Measurements from ENCODE around the gene USP2.
"Not testable (repeated sequence)": the region's sequence is repeated elsewhere in the genome, so short reads cannot be mapped to it uniquely, and the experiment has no call there.

The USP2 gene

DNA sequence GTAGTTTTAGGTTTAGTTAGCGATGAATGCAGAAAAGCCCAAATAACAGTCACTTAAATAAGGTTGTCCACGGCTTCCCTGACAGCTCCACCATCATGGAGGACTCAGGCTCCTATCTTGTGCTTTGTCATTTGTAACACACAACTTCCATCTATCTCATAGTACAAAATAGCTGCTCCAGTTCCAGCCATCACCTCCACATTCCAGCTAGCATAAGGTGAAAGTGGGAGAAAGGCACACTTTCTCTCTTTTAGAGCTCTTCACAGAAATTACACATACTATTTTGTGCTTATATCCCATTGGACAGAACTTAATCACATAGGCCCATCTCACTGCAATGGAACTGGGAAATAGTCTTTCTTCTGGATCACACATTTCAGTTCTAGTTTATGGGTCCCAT is 32.8 kb upstream of the USP2 start:
- DNase-seq (ENCODE audit: low read depth) = no peak

DNA sequence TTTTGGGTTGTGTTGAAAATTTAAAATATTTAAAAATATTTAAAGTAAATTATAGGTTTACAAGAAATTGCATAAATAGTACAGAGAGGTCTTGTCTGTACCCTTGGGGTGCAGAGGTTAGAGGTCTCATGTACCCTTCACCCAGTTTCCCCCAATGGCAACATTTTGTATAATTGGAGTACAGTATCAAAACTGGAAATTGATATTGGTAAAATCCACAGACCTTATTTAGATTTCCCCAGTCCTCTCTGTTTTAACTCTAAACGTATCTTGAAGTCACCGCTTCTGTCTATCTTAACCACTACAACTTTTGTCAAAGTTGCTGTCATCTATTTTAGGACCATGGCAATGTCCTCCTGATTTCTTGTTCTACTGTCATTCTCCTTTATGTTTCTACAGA is 30.6 kb upstream of the USP2 start:
- no peak for DNase-seq (ENCODE audit: low read depth)

DNA sequence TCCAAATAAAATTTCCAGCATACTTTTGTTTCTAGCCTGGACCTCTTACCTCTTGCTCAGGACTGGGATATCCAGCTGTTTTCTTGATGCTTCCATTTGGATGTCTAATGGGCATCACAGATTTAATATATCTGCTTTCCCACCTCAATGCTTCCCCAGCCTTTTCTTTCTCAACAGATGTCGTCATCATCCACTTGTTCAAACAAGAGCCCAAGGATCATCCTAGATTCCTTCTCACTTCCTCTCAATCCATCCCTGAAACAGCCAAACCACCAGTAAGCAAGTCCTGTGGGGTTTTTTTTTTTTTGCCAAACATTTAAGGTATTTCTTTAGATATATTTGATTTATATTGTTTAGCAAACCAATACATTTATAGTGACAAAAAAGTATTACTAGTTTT is 29.0 kb upstream of the USP2 start:
- DNase-seq (ENCODE audit: low read depth) = no peak

DNA sequence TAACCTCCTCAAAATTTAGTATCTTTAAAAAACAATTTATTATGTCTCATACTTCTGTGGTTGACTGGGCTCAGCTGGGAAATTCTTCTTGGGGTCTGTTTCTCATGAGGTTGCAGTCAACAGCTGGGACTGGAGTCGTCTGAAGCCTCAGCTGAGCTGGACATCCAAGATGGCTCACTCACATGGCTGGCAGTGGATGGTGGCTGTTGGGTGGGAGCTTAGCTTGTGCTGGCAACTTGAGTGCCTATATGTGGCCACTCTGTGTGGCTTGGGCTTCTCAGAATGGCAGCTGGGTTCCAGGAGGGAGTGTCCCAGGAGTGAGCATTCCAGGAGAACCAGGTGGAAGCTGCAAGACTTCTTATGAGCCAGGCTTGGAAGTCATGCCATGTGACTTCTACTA is 28.2 kb upstream of the USP2 start:
- DNase-seq (ENCODE audit: low read depth) = no peak

DNA sequence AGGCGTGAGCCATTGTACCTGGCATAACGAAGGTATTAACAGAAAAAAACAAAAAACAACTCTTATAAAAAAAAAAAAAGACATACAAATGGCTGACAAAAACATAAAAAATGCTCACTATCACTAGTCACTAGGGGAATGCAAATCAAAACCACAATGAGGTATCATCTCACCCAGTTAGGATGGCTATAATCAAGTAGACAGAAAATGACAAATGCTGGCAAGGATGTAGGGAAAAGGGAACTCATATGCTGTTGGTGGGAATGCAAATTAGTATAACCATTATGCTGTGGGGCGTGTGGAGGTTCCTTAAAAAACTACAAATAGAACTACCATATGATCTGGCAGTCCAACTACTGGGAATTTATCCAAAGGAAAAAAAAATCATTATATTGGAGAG is 24.5 kb upstream of the USP2 start:
- no peak for DNase-seq (ENCODE audit: low read depth)

DNA sequence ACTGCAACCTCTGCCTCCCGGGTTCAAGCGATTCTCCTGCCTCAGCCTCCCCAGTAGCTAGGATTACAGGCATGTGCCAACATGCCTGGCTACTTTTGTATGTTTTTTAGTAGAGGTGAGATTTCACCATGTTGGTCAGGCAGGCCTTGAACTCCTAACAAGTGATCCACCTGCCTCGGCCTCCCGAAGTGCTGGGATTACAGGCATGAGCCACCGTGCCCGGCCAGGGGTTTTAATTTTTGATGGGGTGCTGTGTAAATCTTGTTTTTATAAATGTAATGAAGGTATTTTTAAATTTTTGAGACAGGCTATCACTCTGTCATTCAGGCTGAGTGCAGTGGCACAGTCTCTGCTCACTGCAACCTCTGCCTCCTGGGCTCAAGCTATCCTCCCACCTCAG is 24.0 kb upstream of the USP2 start:
- not testable (repeated sequence) for DNase-seq (ENCODE audit: low read depth)

DNA sequence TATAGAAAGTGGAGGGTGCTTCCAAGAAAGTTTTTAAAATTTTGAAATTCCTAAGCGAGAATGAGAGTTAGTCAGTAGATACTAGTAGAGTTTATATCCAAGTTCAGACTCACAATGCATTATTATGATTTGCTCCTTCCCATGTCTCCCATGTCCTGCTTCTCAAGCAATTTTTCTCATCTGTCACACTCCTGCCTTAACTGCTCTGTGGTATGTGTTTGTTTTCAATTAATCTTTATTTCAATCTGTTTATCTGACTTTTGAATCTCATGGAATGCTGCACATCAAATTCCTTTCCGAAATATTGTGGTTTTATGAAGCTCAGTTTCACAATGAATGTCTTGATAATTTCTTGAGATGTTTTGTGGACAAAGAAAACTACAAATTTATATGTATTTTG is 23.4 kb upstream of the USP2 start:
- no peak for DNase-seq (ENCODE audit: low read depth)

DNA sequence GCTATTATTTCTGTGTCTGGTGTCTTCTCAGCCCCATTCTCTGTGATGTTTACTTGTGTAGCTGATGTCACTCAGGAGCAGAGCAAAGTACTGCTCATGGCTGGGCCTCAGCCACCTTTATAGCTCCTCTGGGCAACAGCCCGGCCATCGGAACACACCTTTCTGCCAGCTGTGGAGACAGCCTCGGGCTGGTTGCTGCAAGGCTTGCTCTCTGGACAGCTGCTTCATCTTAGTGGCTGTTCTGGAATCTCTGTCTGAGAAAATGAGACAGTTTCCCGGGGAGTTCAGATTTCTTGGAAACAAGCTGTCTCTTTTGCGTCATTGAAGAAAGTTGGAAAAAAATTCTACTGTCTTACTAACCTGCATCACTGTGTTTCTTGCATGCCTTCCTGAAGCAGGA is 21.5 kb upstream of the USP2 start:
- no peak for DNase-seq (ENCODE audit: low read depth)

DNA sequence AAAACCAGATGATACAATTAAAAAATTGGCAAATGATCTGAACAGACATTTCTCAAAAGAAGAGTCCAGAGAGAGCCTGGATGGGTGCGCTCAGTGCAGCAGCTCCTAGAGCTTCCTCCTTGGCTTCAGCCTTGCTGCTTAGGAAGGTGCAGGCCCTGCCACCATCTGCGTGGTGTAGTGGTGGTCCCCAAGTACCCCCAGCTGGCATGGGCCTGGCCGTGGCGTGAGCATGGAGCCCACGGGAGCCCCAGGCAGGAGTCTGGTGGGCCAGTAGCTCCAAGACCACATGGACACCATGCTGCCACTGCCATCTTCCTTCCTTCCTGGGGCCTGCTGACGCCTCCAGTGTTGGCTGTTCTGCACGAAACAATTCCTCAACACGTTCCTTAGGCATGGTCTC is 21.0 kb upstream of the USP2 start:
- DNase-seq (ENCODE audit: low read depth) = no peak

DNA sequence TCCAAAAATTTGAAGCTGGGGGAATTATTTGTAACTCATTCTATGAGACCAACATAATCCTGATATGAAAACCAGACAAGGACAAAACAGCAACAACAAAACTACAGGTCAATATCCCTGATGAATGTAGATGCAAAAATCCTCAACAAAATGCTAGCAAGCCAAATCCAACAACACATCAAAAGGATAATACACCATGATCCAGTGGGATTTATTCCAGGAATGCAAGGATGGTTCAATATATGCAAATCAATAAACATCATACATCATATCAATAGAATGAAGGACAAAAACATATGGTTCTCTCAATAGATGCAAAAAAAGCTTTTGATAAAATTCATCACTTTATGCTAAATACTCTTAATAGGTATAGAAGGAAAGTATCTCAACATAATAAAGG is 19.4 kb upstream of the USP2 start:
- no peak for DNase-seq (ENCODE audit: low read depth)

DNA sequence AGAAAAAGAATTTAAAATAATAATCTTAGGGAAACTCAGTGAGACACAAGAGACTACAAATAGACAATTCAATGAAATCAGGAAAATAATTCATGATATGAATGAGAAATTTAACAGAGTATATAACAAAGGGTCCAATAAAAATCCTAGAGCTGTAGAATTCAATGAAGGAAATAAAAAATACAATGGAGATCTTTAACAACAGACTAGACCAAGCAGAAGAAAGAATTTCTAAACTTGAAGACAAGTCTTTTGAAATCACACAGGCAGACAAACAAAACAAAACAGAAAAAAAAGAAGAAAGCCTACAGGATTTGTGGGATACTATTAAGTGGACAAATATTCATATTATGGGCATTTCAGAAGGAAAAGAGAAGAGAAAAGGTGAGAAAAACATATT is 16.2 kb upstream of the USP2 start:
- no peak for DNase-seq (ENCODE audit: low read depth)

DNA sequence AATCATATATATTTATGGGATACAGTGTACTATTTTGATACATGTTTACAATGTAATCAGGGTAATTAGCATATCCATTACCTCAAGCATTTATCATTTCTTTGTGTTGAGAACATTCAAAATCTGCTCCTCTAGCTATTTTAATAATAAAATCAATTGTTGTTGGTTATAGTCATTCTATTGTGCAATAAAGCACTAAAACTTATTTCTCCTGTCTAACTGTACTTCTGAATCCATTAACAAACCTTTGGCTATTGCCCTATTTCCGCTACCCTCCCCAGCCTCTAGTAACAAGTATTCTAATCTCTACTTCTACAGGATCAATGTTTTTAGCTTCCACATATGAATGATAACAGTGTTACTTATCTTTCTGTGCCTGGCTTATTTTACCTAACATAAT is 15.3 kb upstream of the USP2 start:
- DNase-seq (ENCODE audit: low read depth) = no peak

DNA sequence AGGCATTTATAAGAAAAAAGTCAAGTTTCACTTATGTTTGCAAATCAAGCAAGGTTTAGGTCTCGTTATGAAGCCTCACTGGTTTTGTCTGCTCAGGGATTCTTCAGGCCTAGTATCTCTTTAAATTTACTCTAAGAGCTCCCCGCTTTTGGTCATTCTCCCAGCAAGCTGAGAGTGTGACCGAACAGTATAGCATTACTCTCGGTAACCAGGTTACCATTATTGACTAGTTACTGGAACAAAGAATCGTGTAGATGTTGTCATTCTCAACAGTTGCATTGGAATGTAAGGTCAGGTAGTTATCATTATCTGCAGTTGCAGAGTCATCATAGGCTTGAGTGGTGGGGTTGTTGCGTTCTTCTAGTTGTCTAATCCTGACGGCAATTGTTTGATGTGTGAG is 9.8 kb upstream of the USP2 start:
- DNase-seq (ENCODE audit: low read depth) = no peak

DNA sequence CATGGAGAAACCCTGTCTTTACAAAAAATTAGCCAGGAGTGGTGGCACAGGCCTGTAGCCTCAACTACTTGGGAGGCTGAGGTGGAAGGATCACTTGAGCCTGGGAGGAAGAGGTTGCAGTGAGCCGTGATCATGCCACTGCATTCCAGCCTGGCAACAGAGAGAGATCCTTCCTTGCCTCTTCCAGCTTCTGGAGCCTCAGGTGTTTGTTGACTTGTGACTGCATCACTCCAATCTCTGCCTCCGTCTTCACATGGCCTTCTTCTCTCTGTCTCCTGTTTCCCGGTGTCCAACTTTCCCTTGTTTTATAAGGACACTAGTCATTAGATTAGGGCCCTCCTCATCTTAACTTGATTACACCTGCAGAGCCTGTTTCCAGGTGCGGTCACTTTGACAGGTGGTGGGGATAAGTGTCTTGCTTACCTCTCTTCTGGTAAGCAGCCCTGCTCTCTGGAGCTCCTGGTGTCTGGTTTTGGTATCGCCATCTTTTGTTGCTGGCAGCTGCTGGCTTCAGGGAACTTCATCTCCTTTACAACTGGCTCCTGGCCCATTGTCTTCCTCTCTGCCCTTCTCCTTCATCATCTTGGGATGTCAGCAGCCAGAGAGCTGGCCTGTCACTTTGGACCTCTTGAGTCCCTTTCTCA is 8.2 kb upstream of the USP2 start:
- no peak for DNase-seq (ENCODE audit: low read depth)

DNA sequence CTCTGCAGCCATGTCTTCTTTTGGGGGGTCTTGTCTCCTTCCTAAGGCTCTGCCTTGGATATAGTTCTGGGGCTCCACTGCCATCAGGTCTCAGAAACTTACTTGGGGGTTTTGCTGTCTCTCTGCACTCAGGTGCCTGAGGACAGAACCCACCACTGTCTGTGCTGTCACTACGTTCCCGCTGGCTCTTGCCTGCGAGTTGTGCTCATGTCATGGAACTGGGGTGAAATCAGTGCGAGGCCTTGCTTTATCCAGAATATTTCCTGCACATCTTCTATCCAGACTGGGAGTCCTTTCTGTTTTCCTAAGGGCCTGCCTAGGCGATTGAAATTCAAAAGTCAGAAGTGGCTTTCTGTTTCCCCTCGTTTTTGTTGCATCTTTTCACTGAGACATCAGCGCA is 6.6 kb upstream of the USP2 start:
- DNase-seq (ENCODE audit: low read depth) = no peak

DNA sequence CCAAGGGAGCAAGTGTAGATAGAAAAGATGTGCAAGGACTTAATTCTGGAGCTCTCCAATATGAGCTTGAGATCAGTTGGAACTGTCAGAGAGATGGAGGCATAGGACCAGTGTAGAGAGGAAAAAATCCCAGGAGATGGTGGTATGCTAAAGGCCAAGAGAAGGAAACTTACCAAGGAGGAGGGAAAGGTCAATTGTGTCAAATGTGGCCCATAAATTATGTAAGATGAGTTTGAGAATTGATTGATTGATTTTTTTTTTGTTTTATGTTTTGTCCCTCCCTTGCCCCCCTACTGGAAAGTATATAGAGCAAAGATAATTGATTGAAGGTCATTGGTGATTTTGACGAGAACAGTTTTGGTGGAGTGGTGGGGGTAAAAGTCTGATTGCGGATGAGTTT is 2.8 kb upstream of the USP2 start:
- no peak for DNase-seq (ENCODE audit: low read depth)

DNA sequence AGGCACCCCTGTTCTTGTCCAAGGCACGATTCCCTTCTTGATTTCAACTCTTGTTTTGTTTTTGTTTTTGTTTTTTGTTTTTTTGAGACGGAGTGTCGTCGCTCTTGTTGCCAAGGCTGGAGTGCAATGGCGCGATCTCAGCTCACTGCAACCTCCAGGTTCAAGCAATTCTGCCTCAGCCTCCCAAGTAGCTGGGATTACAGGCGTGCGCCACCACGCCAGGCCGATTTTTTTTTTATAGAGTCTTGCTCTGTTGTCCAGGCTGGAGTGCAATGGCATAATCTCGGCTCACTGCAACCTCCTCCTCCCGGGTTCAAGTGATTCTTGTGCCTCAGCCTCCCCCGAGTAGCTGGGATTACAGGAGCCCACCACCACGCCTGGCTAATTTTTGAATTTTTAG is 1.0 kb upstream of the USP2 start:
- not testable (repeated sequence) for DNase-seq (ENCODE audit: low read depth)

DNA sequence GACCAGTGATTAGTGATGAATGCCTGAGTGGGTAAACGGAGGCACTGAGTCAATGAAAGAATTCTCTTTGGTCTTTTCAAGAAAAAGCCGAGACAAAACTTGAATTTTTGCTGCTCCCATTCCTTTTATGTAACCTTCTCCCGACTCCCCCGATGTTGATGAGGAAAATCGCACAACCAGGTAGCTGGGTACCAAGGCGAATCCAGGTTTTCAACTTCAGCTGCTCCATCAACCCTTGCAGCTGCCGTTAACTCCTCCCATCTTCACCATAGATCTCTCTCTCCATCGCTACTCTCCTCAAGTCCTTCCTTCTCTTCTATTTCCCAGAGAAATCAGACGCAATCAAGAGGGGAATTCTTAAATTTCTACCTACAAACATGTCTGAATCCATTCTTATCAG is 611 bp upstream of the USP2 start:
- DNase-seq (ENCODE audit: low read depth) = no peak

DNA sequence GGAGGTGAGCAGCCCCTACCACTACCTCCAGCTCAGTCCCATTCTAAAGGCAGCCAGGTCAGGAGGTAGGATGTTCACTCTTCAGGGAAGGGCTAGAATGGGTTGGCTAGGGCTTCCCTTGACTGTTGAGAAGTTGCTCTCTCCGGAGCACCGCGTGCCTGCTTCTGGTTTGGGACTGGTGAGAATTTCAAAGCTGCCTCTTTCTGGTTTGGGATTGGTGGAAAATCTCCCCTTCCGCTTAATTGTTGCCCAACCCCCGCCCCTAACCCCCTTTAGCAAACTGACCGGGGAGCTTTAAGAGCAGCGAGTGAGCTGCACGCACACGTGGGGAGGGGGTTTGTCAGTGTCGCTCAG is 686 bp downstream of the USP2 start:
- no peak for DNase-seq (ENCODE audit: low read depth)

DNA sequence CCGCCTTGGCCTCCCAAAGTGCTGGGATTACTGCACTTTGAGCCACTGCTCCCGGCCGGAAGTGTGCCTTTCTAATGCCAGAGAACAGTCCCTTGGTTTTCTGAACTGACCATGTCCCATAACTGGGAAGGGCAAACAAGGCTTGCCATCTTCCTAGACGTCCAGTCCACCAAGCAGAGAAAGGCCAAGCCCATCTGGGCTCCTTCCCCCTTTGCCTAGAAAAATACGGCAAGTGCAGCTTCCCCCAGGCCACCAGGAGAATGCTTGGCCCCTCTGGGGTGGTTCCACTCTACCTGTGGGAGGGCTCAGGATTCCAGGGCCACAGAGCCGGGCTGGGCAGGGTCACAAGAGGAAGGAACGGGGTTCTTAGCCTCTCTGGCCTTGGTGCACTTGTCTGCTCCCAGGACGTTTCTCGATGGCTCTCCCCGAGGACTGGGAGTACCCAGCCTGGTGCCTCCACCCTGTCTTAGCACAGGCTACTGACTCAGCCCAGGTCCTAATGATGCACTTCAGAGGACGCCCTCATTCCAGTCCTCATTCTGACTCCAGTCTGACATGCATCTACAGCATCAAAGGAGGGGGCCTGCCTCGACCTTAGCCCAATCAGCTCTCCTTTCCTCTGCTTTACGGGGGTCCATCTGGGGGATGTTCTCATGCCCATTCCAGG is 1.2 kb downstream of the USP2 start:
- DNase-seq (ENCODE audit: low read depth) = no peak

DNA sequence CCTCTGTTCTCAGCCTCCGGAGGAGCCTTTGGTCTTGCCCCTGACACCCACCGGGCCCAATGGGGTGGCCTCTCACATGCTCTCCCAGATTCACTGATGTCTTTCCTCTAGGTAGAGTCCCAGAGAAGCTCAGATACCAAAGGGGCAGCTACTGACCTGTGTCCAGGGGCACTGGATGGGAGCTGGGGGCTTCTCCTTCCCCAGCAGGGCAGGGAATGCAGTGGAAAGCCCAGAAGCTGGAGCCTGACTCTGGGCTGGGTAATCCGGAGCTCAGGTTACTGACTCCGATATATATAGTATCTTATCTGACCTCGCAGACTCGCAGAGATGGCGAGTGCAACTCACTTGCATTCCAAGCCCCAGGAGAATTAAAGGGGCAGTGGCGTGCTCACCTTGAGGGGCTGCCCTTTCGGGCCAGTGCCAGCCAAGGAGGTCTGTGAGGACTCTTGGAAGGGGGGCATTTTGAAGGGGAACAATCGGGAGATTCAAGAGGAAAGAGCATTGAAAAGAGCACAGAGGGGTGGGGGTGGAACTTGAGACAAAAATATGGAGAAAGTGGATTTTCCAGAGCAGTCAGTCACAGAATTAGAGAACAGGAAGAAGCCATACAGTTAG is 2.5 kb downstream of the USP2 start:
- DNase-seq (ENCODE audit: low read depth) = no peak

DNA sequence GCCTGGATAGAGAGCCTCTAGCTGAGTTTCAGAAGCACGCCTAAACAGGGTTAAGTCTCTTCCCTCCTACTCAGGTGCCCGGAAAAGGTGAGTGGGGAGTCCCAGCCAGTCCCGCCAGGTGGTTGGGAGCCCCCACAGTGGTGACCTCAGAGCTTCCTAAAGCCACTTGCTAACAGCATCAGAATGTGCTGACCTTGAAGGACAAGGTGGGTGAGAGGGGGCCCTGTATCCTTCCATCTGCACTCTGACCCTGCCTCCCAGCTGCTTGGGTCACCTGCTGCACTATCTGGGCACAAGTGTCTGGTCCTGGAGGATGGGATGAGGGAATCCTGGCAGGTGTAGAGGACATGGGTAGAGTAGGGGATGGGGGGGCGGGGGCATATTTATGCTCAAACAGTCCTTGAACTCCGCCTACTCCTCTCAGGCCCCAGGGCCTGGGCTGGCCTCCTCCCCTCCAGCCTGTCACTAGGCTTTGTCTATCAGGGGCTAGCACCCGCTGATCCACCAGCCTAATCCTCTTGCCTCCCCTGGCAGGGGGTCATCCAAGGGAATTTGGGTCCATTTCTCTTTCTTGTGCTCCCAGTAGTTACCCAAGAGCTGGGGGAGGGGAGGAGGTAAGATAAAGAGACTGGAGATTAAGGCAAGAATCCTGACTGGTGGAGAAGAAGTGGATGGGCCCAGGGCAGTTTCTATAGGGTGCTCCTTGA is 3.4 kb downstream of the USP2 start:
- no peak for DNase-seq (ENCODE audit: low read depth)

DNA sequence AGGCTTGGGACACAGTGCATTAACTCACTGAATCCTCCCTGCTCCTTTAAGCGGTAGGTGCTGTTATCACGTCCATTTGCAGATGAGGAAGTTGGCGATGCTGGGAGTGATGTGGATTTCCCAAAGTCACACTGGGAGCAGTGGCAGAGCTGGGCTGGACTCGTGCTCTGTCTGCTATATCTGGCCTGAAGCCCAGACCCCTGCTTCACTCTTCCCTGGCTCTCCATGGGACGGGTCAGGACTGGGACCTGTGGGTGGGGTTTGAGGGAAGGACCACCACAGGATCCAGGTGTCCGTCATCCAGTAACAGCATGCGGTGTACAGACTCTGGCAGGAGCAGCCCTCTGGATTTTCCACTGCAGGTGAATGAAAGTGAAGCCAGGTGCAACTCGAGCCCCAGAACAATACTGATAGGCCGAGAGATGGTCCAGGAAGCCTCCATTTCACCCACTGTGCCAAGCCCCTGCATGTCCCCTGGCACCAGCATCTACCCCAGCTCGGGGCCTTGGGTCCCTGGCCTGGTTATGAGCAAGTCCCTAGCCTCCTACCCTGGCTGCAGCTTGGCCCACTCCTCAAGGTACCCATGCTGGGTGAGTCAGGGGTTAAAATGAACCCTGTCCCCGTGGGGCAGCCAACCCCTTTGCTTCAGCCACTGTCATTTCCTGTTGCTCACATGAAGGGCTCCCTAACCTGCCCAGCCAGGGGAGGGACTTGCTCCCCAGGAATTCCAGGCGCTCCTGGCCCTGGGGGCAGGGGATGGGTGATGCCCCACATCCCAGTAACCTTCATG is 4.2 kb downstream of the USP2 start:
- no peak for DNase-seq (ENCODE audit: low read depth)
